Measurements from ENCODE around the gene A3GALT2.

The A3GALT2 gene

DNA sequence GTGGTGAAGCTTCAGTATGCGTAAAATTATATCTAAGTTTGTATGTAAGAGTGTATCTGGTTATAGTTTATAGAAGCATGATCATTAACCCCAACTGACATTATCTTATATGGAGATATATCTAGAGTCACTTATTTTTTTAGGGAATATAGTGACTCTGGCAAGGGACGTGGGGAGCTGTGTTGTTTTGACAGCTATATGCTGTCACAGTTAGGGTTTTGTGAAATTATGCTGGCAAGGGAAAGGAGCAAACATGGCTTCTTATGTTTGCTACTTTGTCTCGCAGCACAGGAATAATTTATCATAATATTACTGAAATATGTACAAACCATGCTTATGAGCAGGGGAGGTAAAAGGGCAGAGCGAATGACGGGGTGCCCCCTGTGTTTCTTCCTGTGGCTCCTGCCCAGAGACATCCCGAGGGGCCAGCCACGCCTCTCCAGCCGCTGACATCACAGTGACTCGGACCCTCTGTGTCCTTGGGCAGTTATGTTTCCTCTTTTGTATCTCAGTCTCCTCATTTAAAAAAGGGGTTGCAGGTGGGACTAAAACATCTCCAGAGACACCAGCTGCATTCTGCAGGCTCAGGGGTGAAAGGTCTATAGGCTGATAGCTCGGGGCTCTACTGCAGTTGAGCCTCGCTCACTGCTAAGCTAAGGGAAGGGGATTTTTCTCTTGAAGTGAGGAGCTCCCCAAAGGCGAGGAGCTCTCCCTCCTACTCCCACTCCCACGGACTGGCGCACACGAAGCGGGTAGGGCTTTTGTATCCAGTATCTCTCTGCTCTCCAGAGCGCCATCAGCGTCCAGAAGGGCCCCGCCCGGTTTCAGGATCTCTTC is 14.9 kb downstream of the A3GALT2 start:
- CTCF ChIA-PET, result interaction anchor here (0.6 to 1.2 kb wide), 2 partner anchors 10 to 48 kb away, joined by 3 read pairs; no protein-coding TSS in a partner anchor
- POLR2A ChIA-PET (ENCODE audit: low non-redundant PET), result no interaction called here
- no peak overlapping the region for H3K27ac ChIP-seq
- TF ChIP-seq CTCF (conservative IDR thresholded peaks at IDR 0.05; ENCODE audit: low read depth), result no peak
- DNase-seq (ENCODE audit: low spot score), result no peak

DNA sequence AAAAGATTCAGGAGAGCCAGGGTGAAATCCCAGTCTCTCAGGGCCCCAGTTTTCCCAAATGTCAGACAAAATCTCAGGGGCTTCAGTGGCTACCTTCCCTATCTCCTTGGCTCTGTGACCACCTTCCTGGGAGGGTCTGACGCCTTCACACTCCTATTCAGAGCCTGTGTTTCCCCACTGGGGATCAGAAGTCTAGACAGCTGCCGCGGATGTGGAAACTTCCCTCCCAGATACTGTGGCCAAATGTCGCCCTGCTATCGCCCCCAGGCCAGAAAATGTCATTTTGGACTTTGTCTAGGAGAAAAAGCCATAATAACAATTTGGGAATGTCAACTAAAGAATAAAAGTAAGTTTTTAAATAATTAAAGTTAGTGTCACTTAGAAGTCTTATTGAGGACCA is 15.9 kb downstream of the A3GALT2 start:
- H3K27ac ChIP-seq, result no peak overlapping the region
- CTCF ChIA-PET, result no interaction called here
- DNase-seq (ENCODE audit: low spot score), result no peak
- no peak for TF ChIP-seq CTCF (conservative IDR thresholded peaks at IDR 0.05; ENCODE audit: low read depth)
- POLR2A ChIA-PET (ENCODE audit: low non-redundant PET), result no interaction called here

DNA sequence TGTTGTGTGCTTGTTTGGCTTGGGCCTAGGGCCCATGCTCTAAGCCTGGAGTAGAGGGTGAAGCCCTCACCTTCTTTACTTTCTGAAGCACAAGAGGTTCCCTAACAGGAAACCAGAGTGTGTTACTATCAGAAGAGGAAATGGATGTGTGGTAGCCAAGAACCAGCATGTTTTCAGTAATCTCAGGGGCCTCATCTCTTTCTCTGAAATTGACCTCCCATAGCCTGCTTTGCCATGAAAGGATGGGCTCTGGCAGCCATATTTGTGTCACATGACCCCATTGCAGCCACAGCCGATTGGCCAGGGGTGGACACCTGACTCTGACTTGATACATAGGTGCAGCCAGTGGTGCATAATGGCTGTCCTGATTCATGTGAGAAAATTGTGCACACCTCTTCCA is 18.6 kb downstream of the A3GALT2 start:
- no peak overlapping the region for H3K27ac ChIP-seq

DNA sequence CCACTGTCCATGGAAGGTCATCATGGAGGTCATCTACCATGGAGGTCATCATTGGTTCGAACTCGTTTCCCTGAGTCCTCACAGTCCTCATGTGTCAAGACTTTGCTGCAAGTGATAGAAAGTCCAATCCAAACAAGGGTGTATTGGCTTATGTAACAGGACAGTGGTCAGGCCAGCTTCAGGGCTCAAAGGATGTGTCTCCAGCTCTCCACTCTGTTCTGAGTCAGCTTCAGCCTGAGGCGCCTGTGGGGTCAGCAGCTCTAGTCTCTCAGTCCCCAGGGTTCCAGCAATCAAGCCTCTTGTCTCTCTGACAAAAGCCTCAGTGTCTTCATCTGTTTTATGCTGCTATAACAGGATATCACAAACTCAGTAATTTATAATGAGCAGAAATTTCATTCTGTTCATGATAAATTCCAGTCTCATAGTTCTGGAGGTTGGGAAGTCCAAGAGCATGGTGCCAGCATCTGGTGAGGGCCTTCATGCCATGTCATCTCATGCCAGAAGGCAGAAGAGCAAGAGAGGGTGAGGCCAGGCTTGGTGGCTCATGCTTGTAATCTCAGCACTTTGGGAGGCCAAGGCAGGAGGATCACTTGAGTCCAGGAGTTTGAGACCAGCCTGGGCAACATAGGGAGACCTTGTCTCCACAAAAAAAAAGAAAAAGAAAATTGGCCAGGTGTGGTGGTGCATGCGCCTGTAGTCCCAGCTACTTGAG is 19.5 kb downstream of the A3GALT2 start:
- DNase-seq (ENCODE audit: low spot score), result no peak
- TF ChIP-seq CTCF (conservative IDR thresholded peaks at IDR 0.05; ENCODE audit: low read depth), result no peak
- ChIA-PET POLR2A (ENCODE audit: low non-redundant PET) (no interaction called here), CTCF (interaction anchor here (0.5 to 0.7 kb wide), 2 partner anchors 83 to 144 kb away, joined by 3 to 6 read pairs; no protein-coding TSS in a partner anchor)
- no peak overlapping the region for H3K27ac ChIP-seq

More for the DNA sequence above, 18.6 kb downstream of the A3GALT2 start:
- DNase-seq (ENCODE audit: low spot score), result no peak
- CTCF ChIA-PET, result interaction anchor here (0.5 kb wide), 1 partner anchor 83 kb away, joined by 6 read pairs; no protein-coding TSS in a partner anchor
- no peak for TF ChIP-seq CTCF (conservative IDR thresholded peaks at IDR 0.05; ENCODE audit: low read depth)
- POLR2A ChIA-PET (ENCODE audit: low non-redundant PET), result interaction anchor here (0.6 kb wide), 1 partner anchor 164 kb away, joined by 3 read pairs; no protein-coding TSS in a partner anchor

- CTCF ChIA-PET, result interaction anchor here (0.7 kb wide), 1 partner anchor 143 kb away, joined by 3 read pairs; no protein-coding TSS in a partner anchor
These were observed 20.2 kb downstream of the A3GALT2 start for GRCh38 chr1:33300673-33301072.

More at GRCh38 chr1:33300673-33301072, 20.2 kb downstream of the A3GALT2 start:
- no peak overlapping the region for H3K27ac ChIP-seq
- POLR2A ChIA-PET (ENCODE audit: low non-redundant PET), result no interaction called here
- TF ChIP-seq CTCF (conservative IDR thresholded peaks at IDR 0.05; ENCODE audit: low read depth), result no peak
- DNase-seq (ENCODE audit: low spot score), result no peak

Data from RWPE1 (cell line).